ENCODE data around the gene FKBP11.

GRCh38 chr12:48954061-48954460, 28.8 kb upstream of the FKBP11 start:
- TF ChIP-seq CTCF (IDR thresholded peaks at IDR 0.05; ENCODE audit: low read depth, low read length) (no peak), EZH2phosphoT487 (IDR thresholded peaks at IDR 0.05; ENCODE audit: low read depth) (no peak)

Measured in OCI-LY3 (cell line).